ENCODE data around the gene FHAD1. TPM values are rescaled to one million over a fixed set of nuclear protein-coding genes. Genes with fewer than 3 reads are reported as not detected.
A peak's percentile ranks its signal among the peaks of the same experiment; 100 is the strongest.
"Not testable (repeated sequence)": the region's sequence is repeated elsewhere in the genome, so short reads cannot be mapped to it uniquely, and the experiment has no call there.

The FHAD1 gene
- total RNA-seq, 1 donor from 2014 or later = 0.31 TPM

- DNase-seq = no peak
Observed at GRCh38 chr1:15418806-15419515, 171.9 kb downstream of the FHAD1 start.

- DNase-seq = no peak
Observed at GRCh38 chr1:15420853-15421465, 173.9 kb downstream of the FHAD1 start.

- DNase-seq = no peak
Observed at GRCh38 chr1:15422871-15423270, 175.8 kb downstream of the FHAD1 start.

GRCh38 chr1:15423355-15424077, 176.5 kb downstream of the FHAD1 start:
- no peak for DNase-seq

- DNase-seq = no peak
Observed at GRCh38 chr1:15424146-15424667, 177.2 kb downstream of the FHAD1 start.

GRCh38 chr1:15424981-15425380, 178.0 kb downstream of the FHAD1 start:
- no peak for DNase-seq

- no peak for DNase-seq
Observed at GRCh38 chr1:15425521-15425920, 178.5 kb downstream of the FHAD1 start.

- DNase-seq = no peak
Observed at GRCh38 chr1:15425958-15426357, 178.9 kb downstream of the FHAD1 start.

- DNase-seq = peak; percentile 46
Observed at GRCh38 chr1:15426492-15427279, 179.7 kb downstream of the FHAD1 start.

- no peak for DNase-seq
Observed at GRCh38 chr1:15427280-15427666, 180.2 kb downstream of the FHAD1 start.

- DNase-seq = not testable (repeated sequence)
Observed at GRCh38 chr1:15428252-15428651, 181.2 kb downstream of the FHAD1 start.

- no peak for DNase-seq
Observed at GRCh38 chr1:15428815-15429435, 181.9 kb downstream of the FHAD1 start.

- no peak for DNase-seq
Observed at GRCh38 chr1:15429701-15430149, 182.7 kb downstream of the FHAD1 start.

GRCh38 chr1:15430787-15431570, 184.0 kb downstream of the FHAD1 start:
- DNase-seq = no peak

- no peak for DNase-seq
Observed at GRCh38 chr1:15431571-15431948, 184.5 kb downstream of the FHAD1 start.

- DNase-seq = no peak
Observed at GRCh38 chr1:15432324-15432723, 185.3 kb downstream of the FHAD1 start.

GRCh38 chr1:15433471-15433870, 186.4 kb downstream of the FHAD1 start:
- no peak for DNase-seq

GRCh38 chr1:15434739-15435138, 187.7 kb downstream of the FHAD1 start:
- not testable (repeated sequence) for DNase-seq

- DNase-seq = no peak
Observed at GRCh38 chr1:15435239-15436077, 188.4 kb downstream of the FHAD1 start.

- DNase-seq = no peak
Observed at GRCh38 chr1:15436881-15437442, 189.9 kb downstream of the FHAD1 start.

Data from occipital lobe (tissue), 2 donors.